Frontal cortex (tissue), 4 donors: ENCODE data around the gene LEAP2. TPM values are rescaled to one million over a fixed set of nuclear protein-coding genes. Genes with fewer than 3 reads are reported as not detected.

ENCODE experiments used
- DNase-seq, 2 donors: peaks; one replicate each; pipeline ENCODE4 v3.0.0; 2012; ENCODE audit warnings: low spot score in 2 of 2
- FAIRE-seq: peaks from 2 replicates; lab custom pipeline; 2012; peaks lifted over from hg19 to GRCh38; lab: Jason Lieb, UNC
- small RNA-seq: library from RNA; depleted of rRNA; stranded (forward); fragments of <200 nt; gene quantifications from one replicate; pipeline ENCODE3, GENCODE V24; 2014
- total RNA-seq: library from RNA; depleted of rRNA; stranded (reverse); fragments of >200 nt; gene quantifications from one replicate; pipeline ENCODE4 v1.2.3, GENCODE V29; 2014
- donor health status: control.
- donor health status: control.
- donor health status: control.

The LEAP2 gene
- total RNA-seq, 1 donor from 2014 or later, result 1.2 TPM

- no peak for DNase-seq
- FAIRE-seq, result no peak
Observed at GRCh38 chr5:132915681-132916080, 42.2 kb downstream of the LEAP2 start.

- no peak for DNase-seq
- FAIRE-seq, result no peak
Observed at GRCh38 chr5:132916086-132916485, 42.6 kb downstream of the LEAP2 start.

Small RNA genes within 50 kb of the gene (small RNA-seq; reads per million reads assigned to genes)
- not detected for gene RNA5SP192

Other genes with a start within 250 kb of the LEAP2 start
- not detected for gene IL13, start 215.5 kb upstream of the LEAP2 start, total RNA-seq
- not detected for gene IL4, start 199.7 kb upstream of the LEAP2 start, total RNA-seq
- 95.8 TPM for gene KIF3A, start 136.1 kb upstream of the LEAP2 start, total RNA-seq
- gene CCNI2, start 126.2 kb upstream of the LEAP2 start, total RNA-seq, result 1.6 TPM
- 28.1 TPM for gene SEPTIN8, start 96.4 kb upstream of the LEAP2 start, total RNA-seq
- gene SOWAHA, start 60.4 kb upstream of the LEAP2 start, total RNA-seq, result 4.5 TPM
- gene SHROOM1, start 43.0 kb upstream of the LEAP2 start, total RNA-seq, result 0.82 TPM
- gene GDF9, start 7.2 kb upstream of the LEAP2 start, total RNA-seq, result 1.2 TPM
- 75.8 TPM for gene UQCRQ, start 7.0 kb upstream of the LEAP2 start, total RNA-seq
- 62.4 TPM for gene AFF4, start 90.0 kb downstream of the LEAP2 start, total RNA-seq
- gene ZCCHC10, start 152.9 kb downstream of the LEAP2 start, total RNA-seq, result 27.3 TPM
- gene HSPA4, start 178.3 kb downstream of the LEAP2 start, total RNA-seq, result 140 TPM